GM04503 (cell line): ENCODE results near the gene BPIFB4.
"Not testable (repeated sequence)": the region's sequence is repeated elsewhere in the genome, so short reads cannot be mapped to it uniquely, and the experiment has no call there.

Experiments
- DNase-seq: peaks from one replicate; pipeline ENCODE4 v3.0.0-alpha.2; 2012; ENCODE audit warnings: low read depth

The BPIFB4 gene

GRCh38 chr20:33079259-33079658, at the start of gene BPIFB4:
Gene BPIFB4, plus strand, starts transcription at chr20:33079643. Its CDS starts 1,884 bp downstream, at chr20:33081527.
- DNase-seq, result no peak

GRCh38 chr20:33030076-33030475, 49.4 kb upstream of the BPIFB4 start:
- no peak for DNase-seq

DNA sequence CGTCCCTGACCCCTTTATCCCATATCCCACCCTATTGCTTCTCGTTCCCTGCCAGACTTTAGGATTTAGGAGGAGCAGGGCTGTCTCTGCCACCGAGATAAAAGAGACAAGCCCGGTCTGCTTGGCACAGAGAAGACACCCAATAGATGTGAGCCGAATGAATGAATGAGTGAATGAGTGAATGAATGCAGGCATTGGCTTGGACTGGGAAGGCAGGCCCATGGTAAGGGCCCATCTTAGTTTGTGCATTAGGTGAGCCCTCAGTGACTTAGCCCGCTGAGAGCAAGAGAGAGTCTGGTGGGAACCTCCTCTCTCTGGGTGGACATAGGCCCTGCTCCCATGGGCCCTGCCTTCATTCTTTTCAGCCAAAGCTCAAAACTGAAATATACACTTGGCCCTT, 48.9 kb upstream of the BPIFB4 start:
- no peak for DNase-seq

- no peak for DNase-seq
Observed at GRCh38 chr20:33031531-33031930, 47.9 kb upstream of the BPIFB4 start, which contains the start of gene BPIFB6. Gene BPIFB6, plus strand, starts transcription at chr20:33031648. Its CDS starts 0 bp downstream, at chr20:33031648.

- DNase-seq, result no peak
Observed at GRCh38 chr20:33032555-33032954, 46.9 kb upstream of the BPIFB4 start.

DNA sequence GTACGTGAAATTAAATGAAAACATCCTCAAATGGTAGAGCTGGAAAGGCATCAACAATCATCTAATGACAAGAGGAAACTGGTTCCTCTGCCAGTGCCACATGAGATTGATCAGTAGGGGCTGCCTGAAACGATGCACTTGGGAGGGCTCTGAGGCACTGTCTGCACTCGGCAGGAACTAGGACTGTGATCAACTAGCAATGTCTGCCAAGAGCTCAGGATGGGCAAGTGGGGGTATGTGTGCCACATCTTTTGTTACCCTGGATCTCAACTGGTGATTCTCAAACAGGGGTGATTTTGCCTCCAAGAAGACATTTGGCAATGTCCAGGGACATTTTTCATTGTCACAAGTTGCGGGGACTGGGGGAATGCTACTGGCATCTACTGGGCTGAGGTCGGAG, 46.1 kb upstream of the BPIFB4 start:
- no peak for DNase-seq

- DNase-seq, result no peak
Observed at GRCh38 chr20:33034115-33034514, 45.3 kb upstream of the BPIFB4 start.

GRCh38 chr20:33034901-33035492, 44.4 kb upstream of the BPIFB4 start:
- DNase-seq, result no peak

GRCh38 chr20:33037456-33037855, 42.0 kb upstream of the BPIFB4 start:
- no peak for DNase-seq

DNA sequence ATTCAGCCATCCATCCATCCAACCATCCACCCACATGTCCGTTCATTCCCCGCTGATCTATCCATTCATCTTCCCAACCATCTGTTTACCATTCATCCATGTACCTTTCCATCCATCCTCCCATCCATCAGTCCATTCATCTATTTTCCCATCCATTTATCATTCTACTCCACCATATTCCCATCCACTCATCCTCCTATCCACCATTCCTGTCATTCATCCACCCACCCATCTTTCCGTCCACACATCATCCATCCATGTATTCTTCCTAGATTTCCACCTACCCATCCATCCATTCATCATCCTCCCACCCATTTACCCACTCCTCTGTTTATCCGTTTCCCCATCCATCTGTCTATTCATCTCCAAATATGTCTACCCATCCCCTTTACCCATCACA, 41.2 kb upstream of the BPIFB4 start:
- DNase-seq, result no peak

DNA sequence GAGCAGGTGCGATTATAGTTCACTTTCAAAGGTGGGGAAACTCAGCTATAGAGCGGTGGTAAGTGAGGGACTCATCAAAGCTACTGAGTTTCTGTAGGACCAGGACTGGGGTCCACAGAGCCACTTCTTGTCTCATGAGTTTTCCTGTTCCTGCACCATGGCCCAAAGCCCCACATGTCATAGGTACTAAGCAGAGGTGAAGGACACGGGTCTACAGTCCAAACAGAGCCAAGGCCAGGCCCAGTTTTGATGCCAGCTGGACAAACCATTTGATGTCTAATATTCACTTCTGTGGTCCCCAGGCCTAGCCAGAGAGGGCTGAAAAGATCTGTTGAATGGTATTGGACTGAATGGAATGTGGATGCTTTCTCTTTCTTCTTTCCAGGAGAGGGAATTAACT, 37.0 kb upstream of the BPIFB4 start:
- DNase-seq, result no peak

DNA sequence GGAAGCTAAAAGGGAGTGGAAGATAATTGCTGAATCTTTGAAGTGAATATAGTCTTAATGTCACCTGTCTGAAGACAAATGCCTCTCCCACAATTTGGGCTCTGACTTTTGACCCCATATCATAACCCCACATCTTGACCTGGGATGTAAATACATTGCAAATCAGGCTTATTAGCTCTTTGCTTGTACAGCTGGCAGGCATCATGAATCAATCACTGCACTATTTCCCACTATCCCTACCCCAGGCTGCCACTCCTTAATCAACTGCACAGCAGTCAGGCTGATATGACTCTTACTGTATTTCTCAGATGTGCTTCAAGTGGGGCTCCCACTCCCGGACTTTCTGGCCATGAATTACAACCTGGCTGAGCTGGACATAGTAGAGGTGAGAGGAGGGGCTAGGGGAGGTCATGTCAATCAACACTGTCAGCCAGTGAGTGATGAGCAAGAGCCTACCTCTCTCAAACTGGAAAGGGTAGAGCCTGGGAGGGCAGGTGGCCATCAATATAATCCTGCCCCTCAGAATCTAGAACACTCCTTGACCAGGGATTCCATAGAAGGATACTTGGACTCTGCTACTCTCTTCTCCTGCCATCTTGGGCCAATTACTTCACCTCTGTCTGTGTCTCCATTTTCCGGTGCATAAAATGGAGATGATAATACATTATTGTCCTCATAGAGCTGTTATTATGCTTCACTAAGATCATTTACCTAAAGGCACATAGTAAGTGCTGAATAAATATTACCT, 36.3 kb upstream of the BPIFB4 start:
- no peak for DNase-seq

DNA sequence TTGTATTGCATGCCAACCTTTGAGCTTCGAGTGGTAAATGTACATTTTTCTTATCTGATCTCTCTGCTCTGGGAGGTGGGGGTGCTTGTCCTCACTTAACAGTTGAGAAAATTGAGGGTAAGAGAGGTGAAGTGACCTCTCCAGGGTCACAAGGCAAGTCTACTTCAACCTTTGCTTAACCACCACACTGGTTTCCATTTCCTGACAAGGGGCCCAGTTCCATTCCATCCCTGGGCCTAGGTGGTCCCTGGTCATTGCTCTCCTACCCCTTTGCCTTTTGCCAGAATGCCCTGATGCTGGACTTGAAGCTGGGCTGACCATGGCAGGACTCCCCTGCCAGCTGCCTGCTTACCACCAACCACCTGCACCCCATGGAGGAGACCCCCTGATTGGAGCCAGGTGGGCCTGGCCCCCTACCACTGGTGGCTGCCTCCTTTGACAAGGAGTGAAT, 35.7 kb upstream of the BPIFB4 start:
- DNase-seq, result no peak

GRCh38 chr20:33045129-33045721, 34.2 kb upstream of the BPIFB4 start:
- not testable (repeated sequence) for DNase-seq

GRCh38 chr20:33046412-33046811, 33.0 kb upstream of the BPIFB4 start:
- DNase-seq, result no peak

GRCh38 chr20:33051333-33051732, 28.1 kb upstream of the BPIFB4 start:
- DNase-seq, result no peak

- DNase-seq, result no peak
Observed at GRCh38 chr20:33053291-33054106, 25.9 kb upstream of the BPIFB4 start, which contains the start of gene BPIFB3. Gene BPIFB3, plus strand, starts transcription at chr20:33053903. Its CDS starts 1,533 bp downstream, at chr20:33055436.

DNA sequence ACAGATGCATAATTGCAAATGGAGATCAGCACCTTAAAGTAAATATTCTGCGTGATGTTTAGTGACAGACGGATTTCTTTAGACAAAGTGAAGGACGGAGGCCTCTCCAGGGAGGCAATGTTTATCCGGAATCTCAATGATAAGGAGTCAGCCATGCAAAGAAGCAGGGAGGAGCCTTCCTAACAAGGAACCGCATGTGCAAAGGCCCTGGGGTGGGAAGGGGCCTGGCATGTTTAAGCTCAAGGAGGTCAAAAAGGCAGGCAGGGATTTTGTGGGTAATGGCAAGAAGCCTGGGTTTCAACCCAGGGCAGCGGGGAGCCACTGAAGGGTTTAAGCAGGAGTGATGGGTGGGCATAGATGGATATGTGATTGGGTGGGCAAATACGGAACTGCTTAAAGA, 25.1 kb upstream of the BPIFB4 start:
- no peak for DNase-seq

- DNase-seq, result no peak
Observed at GRCh38 chr20:33054791-33055190, 24.7 kb upstream of the BPIFB4 start.

- no peak for DNase-seq
Observed at GRCh38 chr20:33059136-33059535, 20.3 kb upstream of the BPIFB4 start.

GRCh38 chr20:33059741-33060390, 19.6 kb upstream of the BPIFB4 start:
- DNase-seq, result no peak

DNA sequence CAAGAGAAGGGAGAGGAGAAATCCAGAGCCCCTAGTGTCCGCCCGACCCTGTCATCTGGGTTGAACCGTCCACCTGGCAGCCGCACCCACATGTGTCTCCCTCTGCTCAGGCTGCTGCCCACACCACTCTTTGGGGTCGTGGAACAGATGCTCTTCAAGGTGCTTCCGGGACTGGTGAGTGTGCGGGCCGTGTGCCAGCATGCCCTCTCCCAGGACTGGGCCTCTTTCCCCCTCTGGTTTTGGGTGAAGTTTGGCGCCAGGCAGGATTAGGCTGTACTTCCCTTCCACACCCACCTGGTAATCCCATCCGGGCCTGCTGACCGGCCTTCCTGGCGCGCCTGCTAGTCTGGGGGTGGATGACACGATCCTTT, 17.8 kb upstream of the BPIFB4 start:
- DNase-seq, result no peak
